A549 (cell line): ENCODE data around the gene PKHD1. TPM values are rescaled to one million over a fixed set of nuclear protein-coding genes. Genes with fewer than 3 reads are reported as not detected.

ENCODE experiments used
- ATAC-seq, 2 experiments: fragments of 200-7000 bp in 1 of 2; fragments of >200 bp in 1 of 2; cut with Nextera tagmentation in 1 of 2; cut with Tn5 transposase in 1 of 2; 3 replicates each; pipeline versions ENCODE4 v1.8.0 to v1.9.1; 2018 to 2020; ENCODE audit warnings: mild to moderate bottlenecking in 1 of 2, moderate library complexity in 1 of 2
- CTCF ChIA-PET: fragments of 300-600 bp; sonication (Branson Sonifier 250); formaldehyde crosslinking; extraction: SDS; loops from one replicate; lab custom pipeline; 2021; ENCODE audit warnings: antibody characterized with exemption, inconsistent platforms; lab: Yijun Ruan, JAX
- POLR2A ChIA-PET: fragments of 350-600 bp; formaldehyde crosslinking; extraction: SDS; loops from one replicate; lab custom pipeline; 2021; ENCODE audit warnings: antibody characterized with exemption, inconsistent platforms; lab: Yijun Ruan, JAX
- DNase-seq, 2 experiments: peaks; one replicate each; pipeline versions ENCODE4 v3.0.0 to v3.0.0-alpha.2; 2011 to 2016; ENCODE audit warnings: low read depth in 1 of 2, low spot score in 1 of 2
- FAIRE-seq: peaks from 2 replicates; lab custom pipeline; 2011; peaks lifted over from hg19 to GRCh38; lab: Jason Lieb, UNC
- H3K27ac ChIP-seq, 2 experiments: fragments of >200 bp; sonication (Bioruptor Twin); formaldehyde crosslinking; 3 replicates each; pipeline ENCODE4 v1.5.1; 2016 to 2017
- H3K4me1 ChIP-seq: fragments of >200 bp; sonication (Bioruptor Twin); formaldehyde crosslinking; 3 replicates; pipeline ENCODE4 v1.6.1; 2016
- H3K4me2 ChIP-seq: fragments of >200 bp; sonication (Bioruptor Twin); formaldehyde crosslinking; 3 replicates; pipeline ENCODE4 v1.6.1; 2016
- H3K4me3 ChIP-seq: fragments of >200 bp; sonication (Bioruptor Twin); formaldehyde crosslinking; 3 replicates; pipeline ENCODE4 v1.5.1; 2016
- H3K9me3 ChIP-seq: fragments of >200 bp; sonication (Bioruptor Twin); formaldehyde crosslinking; 3 replicates; pipeline ENCODE4 v1.6.1; 2016
- ATOH8 ChIP-seq: fragments of 250-450 bp; sonication (Bioruptor Pico); IDR thresholded peaks from 2 replicates; pipeline ENCODE4 v1.5.0; 2020; ENCODE audit warnings: low read depth, mild to moderate bottlenecking, moderate library complexity
- BHLHE40 ChIP-seq: IDR thresholded peaks from 2 replicates; pipeline ENCODE4 v1.6.1; 2012; ENCODE audit warnings: low read depth, low read length, inconsistent platforms
- CEBPB ChIP-seq, 2 experiments: fragments of >200 bp in 1 of 2; sonication (Bioruptor Twin) in 1 of 2; formaldehyde crosslinking in 1 of 2; IDR thresholded peaks; 2 replicates each; pipeline ENCODE4 v1.6.1; 2012 to 2016
- EHF ChIP-seq: fragments of 250-450 bp; sonication (Bioruptor Pico); IDR thresholded peaks from 2 replicates; pipeline ENCODE4 v1.5.0; 2020; ENCODE audit warnings: mild to moderate bottlenecking
- EHMT2 ChIP-seq: fragments of 200-600 bp; sonication (generic); IDR thresholded peaks from 2 replicates; pipeline ENCODE4 v1.6.1; 2016; ENCODE audit warnings: antibody characterized with exemption, low read depth, mild to moderate bottlenecking, moderate library complexity
- ELK1 ChIP-seq: fragments of 150-350 bp; IDR thresholded peaks from 2 replicates; pipeline ENCODE4 v1.6.1; 2014; ENCODE audit warnings: low read depth, mild to moderate bottlenecking, low read length
- ESRRA ChIP-seq: fragments of 150-350 bp; IDR thresholded peaks from 2 replicates; pipeline ENCODE4 v1.6.1; 2014; ENCODE audit warnings: mild to moderate bottlenecking, low read length, borderline replicate concordance
- FOSB ChIP-seq: fragments of 250-450 bp; sonication (Bioruptor Pico); IDR thresholded peaks from 2 replicates; pipeline ENCODE4 v1.5.0; 2020; ENCODE audit warnings: mild to moderate bottlenecking, moderate library complexity
- FOSL2 ChIP-seq, 2 experiments: fragments of 450-650 bp in 1 of 2; fragments of >200 bp in 1 of 2; sonication (Bioruptor Twin) in 1 of 2; formaldehyde crosslinking; IDR thresholded peaks; 2 replicates each; pipeline versions ENCODE4 v1.5.0 to v1.6.1; 2016 to 2020; ENCODE audit warnings: mild to moderate bottlenecking in 1 of 2, moderate library complexity in 1 of 2
- FOXS1 ChIP-seq: fragments of 250-450 bp; sonication (Bioruptor Pico); IDR thresholded peaks from 2 replicates; pipeline ENCODE4 v1.5.0; 2020; ENCODE audit warnings: mild to moderate bottlenecking, moderate library complexity
- HOXA7 ChIP-seq: fragments of 250-450 bp; sonication (Bioruptor Pico); IDR thresholded peaks from 2 replicates; pipeline ENCODE4 v1.5.0; 2020; ENCODE audit warnings: mild to moderate bottlenecking, moderate library complexity
- JUNB ChIP-seq: fragments of >200 bp; sonication (Bioruptor Twin); formaldehyde crosslinking; IDR thresholded peaks from 2 replicates; pipeline ENCODE4 v1.6.1; 2016
- KDM1A ChIP-seq: fragments of 200-600 bp; sonication (generic); IDR thresholded peaks from 2 replicates; pipeline ENCODE4 v1.6.1; 2016; ENCODE audit warnings: low read depth, mild to moderate bottlenecking
- MAFK ChIP-seq: fragments of 450-650 bp; IDR thresholded peaks from 2 replicates; pipeline ENCODE4 v1.6.1; 2014; ENCODE audit not compliant: partially characterized antibody
- MAX ChIP-seq: IDR thresholded peaks from 2 replicates; pipeline ENCODE4 v1.6.1; 2012
- MAZ ChIP-seq: fragments of 150-350 bp; IDR thresholded peaks from 2 replicates; pipeline ENCODE4 v1.6.1; 2014; ENCODE audit warnings: antibody characterized with exemption, low read depth, low read length, borderline replicate concordance
- MYC ChIP-seq: IDR thresholded peaks from 2 replicates; pipeline ENCODE4 v1.6.1; 2012; ENCODE audit warnings: mild to moderate bottlenecking, inconsistent platforms, low read length, improper control_type of control experiment, borderline replicate concordance
- NFE2L2 ChIP-seq: fragments of 150-350 bp; conservative IDR thresholded peaks from 2 replicates; pipeline ENCODE4 v1.6.1; 2014; ENCODE audit warnings: low read length
- PBX3 ChIP-seq: IDR thresholded peaks from 2 replicates; pipeline ENCODE4 v1.6.1; 2012
- PHF8 ChIP-seq: fragments of 200-600 bp; sonication (generic); IDR thresholded peaks from 2 replicates; pipeline ENCODE4 v1.6.1; 2016; ENCODE audit warnings: low read depth, mild to moderate bottlenecking, antibody characterized with exemption, moderate library complexity, borderline replicate concordance
- RARB ChIP-seq: fragments of 250-450 bp; sonication (Bioruptor Pico); IDR thresholded peaks from 2 replicates; pipeline ENCODE4 v1.8.0; 2021; ENCODE audit warnings: mild to moderate bottlenecking, moderate library complexity
- RCOR1 ChIP-seq: fragments of 150-350 bp; IDR thresholded peaks from 2 replicates; pipeline ENCODE4 v1.6.1; 2014; ENCODE audit warnings: antibody characterized with exemption, low read length, low read depth
- REST ChIP-seq: fragments of 200-600 bp; sonication (generic); IDR thresholded peaks from 2 replicates; pipeline ENCODE4 v1.6.1; 2016; ENCODE audit warnings: antibody characterized with exemption, mild to moderate bottlenecking, moderate library complexity
- RNF2 ChIP-seq: fragments of 200-600 bp; sonication (generic); IDR thresholded peaks from 2 replicates; pipeline ENCODE4 v1.6.1; 2016; ENCODE audit warnings: low read depth, mild to moderate bottlenecking, antibody characterized with exemption, moderate library complexity, borderline replicate concordance
- TFCP2L1 ChIP-seq: fragments of 250-450 bp; sonication (Bioruptor Pico); IDR thresholded peaks from 2 replicates; pipeline ENCODE4 v1.5.0; 2021; ENCODE audit warnings: mild to moderate bottlenecking
- TP53 ChIP-seq: fragments of 250-450 bp; sonication (Bioruptor Pico); IDR thresholded peaks from 2 replicates; pipeline ENCODE4 v1.5.0; 2021; ENCODE audit warnings: mild to moderate bottlenecking, moderate library complexity
- ZC3H11A ChIP-seq: fragments of 450-650 bp; IDR thresholded peaks from 2 replicates; pipeline ENCODE4 v1.6.1; 2014; ENCODE audit warnings: antibody characterized with exemption, mild to moderate bottlenecking
- ZNF302 ChIP-seq: fragments of 250-450 bp; sonication (Bioruptor Pico); IDR thresholded peaks from 2 replicates; pipeline ENCODE4 v1.9.0; 2021; ENCODE audit warnings: inconsistent platforms, mild to moderate bottlenecking, moderate library complexity
- WGBS: methylation state at CpG from one replicate; pipeline ENCODE4 v1.1.6; 2017; ENCODE audit errors: missing lambda C conversion rate; 5-methylcytosine and 5-hydroxymethylcytosine counted together
- polyA plus RNA-seq, 4 experiments: library from polyadenylated mRNA; depleted of rRNA in 3 of 4; stranded (reverse); fragments of >200 nt; fragmentation: RNase III in 1 of 4; extraction: RNeasy Plus Mini Kit Qiagen cat#74134 plus additional on column Dnase treatment in 1 of 4; gene quantifications; 2 replicates in 3 of 4; 3 replicates in 1 of 4; pipeline ENCODE4 v1.2.3, GENCODE V29; 2011 to 2017

Gene PKHD1
- polyA plus RNA-seq, 2 of the 4 experiments (the other 2 are of a cell fraction) = not detected

GRCh38 chr6:51866867-51867266, 220.5 kb downstream of the PKHD1 start:
- WGBS = 3% methylated on average over 2 of the region's 2 CpGs
- Histone ChIP-seq H3K27ac (no peak overlapping the region), H3K4me1 (no peaks in the 10 kb centered on the region), H3K4me2 (no peak overlapping the region), H3K4me3 (no peak overlapping the region), H3K9me3 (no peaks in the 10 kb centered on the region)
- POLR2A ChIA-PET = no interaction called here
- ATAC-seq = no peak
- no peak for FAIRE-seq
- DNase-seq = no peak
- TF ChIP-seq FOSL2 (IDR thresholded peaks at IDR 0.05) (no peak), FOSL2 (CRISPR knock-in tag; IDR thresholded peaks at IDR 0.05) (no peak), EHMT2 (no peak), KDM1A (no peak), ZNF302 (CRISPR knock-in tag) (no peak), ATOH8 (CRISPR knock-in tag) (no peak), JUNB (no peak), NFE2L2 (no peak), MYC (no peak)
- TF ChIP-seq, all 56 proteins: peak for 0
- CTCF ChIA-PET = no interaction called here

GRCh38 chr6:51865996-51866395, 221.4 kb downstream of the PKHD1 start:
- no peaks in the 10 kb centered on the region for H3K9me3 ChIP-seq
- no peak overlapping the region for H3K4me2 ChIP-seq
- H3K27ac ChIP-seq = no peak overlapping the region
- FAIRE-seq = no peak
- H3K4me3 ChIP-seq = no peak overlapping the region
- TF ChIP-seq PHF8 (no peak), REST (no peak), MAFK (no peak), CEBPB (IDR thresholded peaks at IDR 0.05) (no peak), ZC3H11A (no peak), MAZ (no peak), MAX (no peak), BHLHE40 (no peak), HOXA7 (no peak), TFCP2L1 (CRISPR knock-in tag) (no peak)
- ATAC-seq = no peak
- CTCF ChIA-PET = no interaction called here
- POLR2A ChIA-PET = no interaction called here
- no peaks in the 10 kb centered on the region for H3K4me1 ChIP-seq
- no peak for DNase-seq
- 0% methylated on average over 1 of the region's 1 CpG for WGBS

- DNase-seq = no peak
- Histone ChIP-seq H3K9me3 (no peaks in the 10 kb centered on the region), H3K27ac (no peak overlapping the region), H3K4me2 (no peak overlapping the region), H3K4me1 (no peaks in the 10 kb centered on the region), H3K4me3 (no peak overlapping the region)
- ChIA-PET POLR2A (no interaction called here), CTCF (interaction anchor here (0.8 kb wide), 1 partner anchor 155 kb away, joined by 4 read pairs; no protein-coding TSS in a partner anchor)
- no peak for FAIRE-seq
- no peak for TF ChIP-seq TP53 (CRISPR knock-in tag)
- no peak for TF ChIP-seq EHMT2
- no peak for TF ChIP-seq MAFK
- TF ChIP-seq FOSB (CRISPR knock-in tag) = no peak
- TF ChIP-seq BHLHE40 = no peak
- no peak for TF ChIP-seq ESRRA
- TF ChIP-seq FOXS1 (CRISPR knock-in tag) = no peak
- no peak for TF ChIP-seq PBX3
- no peak for TF ChIP-seq MAZ
- TF ChIP-seq PHF8 = no peak
- no peak for TF ChIP-seq ELK1
- TF ChIP-seq RARB = no peak
- no peak for TF ChIP-seq RCOR1
- no peak for TF ChIP-seq RNF2
- TF ChIP-seq EHF (CRISPR knock-in tag) = no peak
- WGBS = 0% methylated on average over 2 of the region's 2 CpGs
- ATAC-seq = no peak
Measured at GRCh38 chr6:51865176-51865575, 222.2 kb downstream of the PKHD1 start.
